ENCODE results near the gene AANAT. TPM values are rescaled to one million over a fixed set of nuclear protein-coding genes. Genes with fewer than 3 reads are reported as not detected.

AANAT gene
- total and polyA plus RNA-seq, 2 donors (not counting 3 experiments of a cell fraction or from before 2014, with no cell fraction given): not detected

DNA sequence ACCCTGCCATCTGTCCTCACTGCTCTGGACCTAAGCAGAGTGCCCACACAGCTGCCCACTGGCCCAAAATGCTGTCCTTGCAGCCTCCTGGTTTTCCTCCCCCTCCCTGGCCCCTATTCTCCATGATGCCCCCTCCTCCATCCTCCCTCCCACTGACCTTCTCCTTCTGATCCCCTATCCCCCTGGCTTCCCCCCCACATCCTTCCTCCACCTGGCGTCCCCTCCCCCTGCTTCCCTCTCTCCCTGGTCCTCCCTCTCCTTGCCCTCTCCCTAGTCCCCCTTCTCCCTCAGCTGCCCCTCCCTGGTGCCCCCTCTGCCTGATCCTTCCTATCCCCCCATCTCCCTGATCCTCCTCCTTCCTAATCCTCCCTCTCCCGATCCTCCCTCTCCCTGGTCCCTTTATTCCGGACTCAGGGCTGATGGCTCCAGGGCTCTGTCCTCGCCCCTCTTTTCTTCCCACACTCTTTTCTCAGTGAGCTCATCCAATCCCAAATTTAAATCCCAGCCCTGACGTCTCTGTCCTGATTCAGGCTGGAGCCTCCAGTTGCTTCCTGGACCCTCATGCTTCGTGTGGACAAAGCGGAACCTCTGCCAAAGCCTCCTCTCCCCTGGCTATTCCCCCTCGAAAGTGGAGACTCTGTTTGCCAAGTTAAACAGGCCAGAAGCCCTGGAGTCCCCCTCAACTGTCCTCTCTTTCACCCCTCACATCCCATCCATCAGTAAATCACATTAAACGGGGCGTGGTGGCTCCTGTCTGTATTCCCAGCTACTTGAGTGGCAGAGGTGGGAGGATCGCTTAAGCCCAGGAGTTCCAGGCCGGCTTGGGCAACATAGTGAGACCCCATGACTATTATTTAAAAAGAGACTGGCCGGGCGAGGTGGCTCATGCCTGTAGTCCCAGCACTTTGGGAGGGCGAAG lies 51.9 kb downstream of the AANAT start:
- no peak for FAIRE-seq
- H3K4me3 ChIP-seq (replicated peaks in 1 of 3; ENCODE audit: insufficient read depth in 1 of 3, low read depth in 1 of 3, low read length in 3 of 3): no peak overlapping the region
- no peak for TF ChIP-seq POLR2A (IDR thresholded peaks at IDR 0.05; ENCODE audit: low read depth, low read length)
- no peaks in the 10 kb centered on the region for H3K79me2 ChIP-seq (ENCODE audit: control insufficient read depth, insufficient read depth, low read length)
- dilution Hi-C loops (cut with MboI; ENCODE audit: extremely low pct_ligation_motif_present, low sequenced_read_pairs) (no loop called here), intact Hi-C loops (cut with micrococcal nuclease) (no loop called here)
- no peaks in the 10 kb centered on the region for H3K4me1 ChIP-seq (ENCODE audit: control insufficient read depth, extremely low read depth, insufficient read depth, low read length)
- H3K4me2 ChIP-seq (ENCODE audit: insufficient read depth, low read length): no peak overlapping the region
- CTCF ChIA-PET: interaction anchor here (1.1 to 5.9 kb wide), 2 partner anchors 104 to 162 kb away, joined by 3 to 35 read pairs; no protein-coding TSS in a partner anchor
- no peaks in the 10 kb centered on the region for H3K9me3 ChIP-seq (replicated peaks; ENCODE audit: control insufficient read depth, insufficient read depth, low read length)
- no peak overlapping the region for H3K9ac ChIP-seq (replicated peaks; ENCODE audit: extremely low read depth, insufficient read depth, low read length)
- no peaks in the 10 kb centered on the region for H4K20me1 ChIP-seq (replicated peaks; ENCODE audit: control insufficient read depth, extremely low read depth, insufficient read depth, low read length)
- no TSS peak for BruUV-seq (replicated peaks)
- no peak overlapping the region for H2AFZ ChIP-seq (ENCODE audit: low read depth, low read length)
- no peak for DNase-seq (ENCODE audit: low read depth, low spot score)
- POLR2A ChIA-PET: interaction anchor here (0.7 kb wide), 1 partner anchor 153 kb away, joined by 6 read pairs; no protein-coding TSS in a partner anchor
- no peaks in the 10 kb centered on the region for H3K9me1 ChIP-seq (replicated peaks; ENCODE audit: control insufficient read depth, extremely low read depth, insufficient read depth, low read length)
- H3K36me3 ChIP-seq (ENCODE audit: control insufficient read depth in 2 of 2, extremely low read depth in 1 of 2, insufficient read depth in 2 of 2, low read length in 2 of 2): no peaks in the 10 kb centered on the region
- no peak overlapping the region for H3K27ac ChIP-seq (ENCODE audit: insufficient read depth, low read depth, low read length)
- H3K27me3 ChIP-seq (ENCODE audit: control insufficient read depth in 2 of 2, insufficient read depth in 2 of 2, low read length in 2 of 2): no peaks in the 10 kb centered on the region

Other genes starting within 250 kb of the AANAT start
- 0.48 and 0.86 TPM in 2 replicates for gene RNF157, start 227.1 kb upstream of the AANAT start, total RNA-seq
- 0.07 and 0.13 TPM in 2 replicates for gene RNF157, start 227.1 kb upstream of the AANAT start, polyA plus RNA-seq
- gene UBALD2, start 202.3 kb upstream of the AANAT start, total RNA-seq: 70.9 and 75.2 TPM in 2 replicates
- gene UBALD2, start 202.3 kb upstream of the AANAT start, polyA plus RNA-seq: 46.9 and 83.6 TPM in 2 replicates
- 7.2 and 9.6 TPM in 2 replicates for gene QRICH2, start 159.3 kb upstream of the AANAT start, total RNA-seq
- 6.7 and 9.8 TPM in 2 replicates for gene QRICH2, start 159.3 kb upstream of the AANAT start, polyA plus RNA-seq
- gene PRPSAP1, start 113.7 kb upstream of the AANAT start, total RNA-seq: 79.1 and 90.2 TPM in 2 replicates
- gene PRPSAP1, start 113.7 kb upstream of the AANAT start, polyA plus RNA-seq: 106 and 123 TPM in 2 replicates
- gene SPHK1, start 83.0 kb upstream of the AANAT start, total RNA-seq: 70.7 and 85.6 TPM in 2 replicates
- gene SPHK1, start 83.0 kb upstream of the AANAT start, polyA plus RNA-seq: 97.4 and 97.8 TPM in 2 replicates
- gene UBE2O, start 14.5 kb upstream of the AANAT start, total RNA-seq: 32.8 and 34.1 TPM in 2 replicates
- gene UBE2O, start 14.5 kb upstream of the AANAT start, polyA plus RNA-seq: 12.1 and 13.9 TPM in 2 replicates
- gene RHBDF2, start 33.8 kb downstream of the AANAT start, total RNA-seq: 38.5 and 42.6 TPM in 2 replicates
- 25.5 and 35.0 TPM in 2 replicates for gene RHBDF2, start 33.8 kb downstream of the AANAT start, polyA plus RNA-seq
- gene CYGB, start 70.1 kb downstream of the AANAT start, total RNA-seq: 0.42 and 0.91 TPM in 2 replicates
- gene CYGB, start 70.1 kb downstream of the AANAT start, polyA plus RNA-seq: 0.22 and 0.51 TPM in 2 replicates
- gene PRCD, start 72.4 kb downstream of the AANAT start, total RNA-seq: not detected in 2 replicates
- gene PRCD, start 72.4 kb downstream of the AANAT start, polyA plus RNA-seq: not detected in 2 replicates
- gene ST6GALNAC2, start 118.3 kb downstream of the AANAT start, total RNA-seq: 0.69 and 1.7 TPM in 2 replicates
- 0.59 and 0.76 TPM in 2 replicates for gene ST6GALNAC2, start 118.3 kb downstream of the AANAT start, polyA plus RNA-seq
- gene ST6GALNAC1, start 176.2 kb downstream of the AANAT start, total RNA-seq: 0.55 TPM in 1 of 2 replicates, not detected in the other
- gene ST6GALNAC1, start 176.2 kb downstream of the AANAT start, polyA plus RNA-seq: 0.19 and 0.25 TPM in 2 replicates
- 85.5 and 95.8 TPM in 2 replicates for gene MXRA7, start 243.4 kb downstream of the AANAT start, total RNA-seq
- 42.0 and 49.5 TPM in 2 replicates for gene MXRA7, start 243.4 kb downstream of the AANAT start, polyA plus RNA-seq

Measured in endothelial cell of umbilical vein (primary cell).